22Rv1 (cell line): ENCODE results near the gene NCKAP5.

Experiments used
- ZFX ChIP-seq: fragments of 450-650 bp; IDR thresholded peaks from 2 replicates; pipeline ENCODE4 v1.6.1; 2017; ENCODE audit warnings: antibody characterized with exemption, borderline replicate concordance
- TF ChIP-seq, protein P1 (sequence below): fragments of 450-650 bp; IDR thresholded peaks from 2 replicates; pipeline ENCODE4 v1.5.1; 2017; ENCODE audit warnings: mild to moderate bottlenecking

DNA sequence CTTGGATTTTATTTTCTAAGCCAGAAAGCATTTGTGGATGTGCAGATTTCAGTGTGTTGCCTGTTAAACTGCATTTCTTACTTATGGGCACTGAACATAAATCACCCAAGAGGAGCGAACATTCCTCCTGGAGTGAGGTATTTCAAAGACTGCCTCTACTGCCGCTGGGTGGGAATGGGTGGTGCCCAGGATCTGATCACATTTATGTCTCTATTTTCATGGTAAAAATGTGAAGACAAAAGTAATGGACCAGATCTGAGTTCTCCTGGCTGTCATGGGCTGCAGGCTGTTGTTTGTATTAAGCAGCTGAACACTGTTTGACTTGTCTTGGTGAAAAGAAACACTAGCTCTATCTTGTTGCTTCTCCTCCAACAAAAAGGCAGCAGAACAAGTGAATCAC lies 251.7 kb downstream of the NCKAP5 start:
- TF ChIP-seq, protein P1, sequence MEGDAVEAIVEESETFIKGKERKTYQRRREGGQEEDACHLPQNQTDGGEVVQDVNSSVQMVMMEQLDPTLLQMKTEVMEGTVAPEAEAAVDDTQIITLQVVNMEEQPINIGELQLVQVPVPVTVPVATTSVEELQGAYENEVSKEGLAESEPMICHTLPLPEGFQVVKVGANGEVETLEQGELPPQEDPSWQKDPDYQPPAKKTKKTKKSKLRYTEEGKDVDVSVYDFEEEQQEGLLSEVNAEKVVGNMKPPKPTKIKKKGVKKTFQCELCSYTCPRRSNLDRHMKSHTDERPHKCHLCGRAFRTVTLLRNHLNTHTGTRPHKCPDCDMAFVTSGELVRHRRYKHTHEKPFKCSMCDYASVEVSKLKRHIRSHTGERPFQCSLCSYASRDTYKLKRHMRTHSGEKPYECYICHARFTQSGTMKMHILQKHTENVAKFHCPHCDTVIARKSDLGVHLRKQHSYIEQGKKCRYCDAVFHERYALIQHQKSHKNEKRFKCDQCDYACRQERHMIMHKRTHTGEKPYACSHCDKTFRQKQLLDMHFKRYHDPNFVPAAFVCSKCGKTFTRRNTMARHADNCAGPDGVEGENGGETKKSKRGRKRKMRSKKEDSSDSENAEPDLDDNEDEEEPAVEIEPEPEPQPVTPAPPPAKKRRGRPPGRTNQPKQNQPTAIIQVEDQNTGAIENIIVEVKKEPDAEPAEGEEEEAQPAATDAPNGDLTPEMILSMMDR: no peak
- TF ChIP-seq ZFX: no peak
